HepG2 (cell line): ENCODE measurements around the gene CEBPA. TPM values are rescaled to one million over a fixed set of nuclear protein-coding genes. Genes with fewer than 3 reads are reported as not detected.

Experiments used
- ATAC-seq: fragments of 200-7000 bp; cut with Tn5 transposase; 3 replicates; pipeline ENCODE4 v1.9.1; 2020; ENCODE audit warnings: mild to moderate bottlenecking, moderate library complexity
- BruUV-seq: library from RNA; stranded (reverse); fragments of 400-500 nt; replicated peaks from 2 replicates; lab custom pipeline; 2021; lab: Mats Ljungman, UMichigan
- CTCF ChIA-PET: fragments of 300-600 bp; formaldehyde crosslinking; extraction: SDS; loops from one replicate; lab custom pipeline; 2021; ENCODE audit warnings: low total read pairs, inconsistent platforms, low intra/inter-chr PET ratio; lab: Yijun Ruan, JAX
- POLR2A ChIA-PET: fragments of 350-600 bp; sonication (Branson Sonifier 250); formaldehyde crosslinking; loops from one replicate; lab custom pipeline; 2020; ENCODE audit warnings: antibody characterized with exemption, inconsistent platforms; lab: Yijun Ruan, JAX
- DNase-seq: peaks from one replicate; pipeline ENCODE4 v3.0.0-alpha.2; 2015; ENCODE audit warnings: low spot score
- FAIRE-seq: peaks from 3 replicates; lab custom pipeline; 2011; peaks lifted over from hg19 to GRCh38; lab: Jason Lieb, UNC
- H2AFZ ChIP-seq: one replicate; pipeline ENCODE4 v1.6.1; 2011; ENCODE audit warnings: low read length, inconsistent platforms
- H3K27ac ChIP-seq: fragments of 300-600 bp; 3 replicates; pipeline ENCODE4 v1.8.0; 2011; ENCODE audit warnings: mixed run types, mild to moderate bottlenecking, mixed read lengths, low read length, inconsistent platforms; ENCODE audit not compliant: insufficient read depth; ENCODE audit errors: extremely low read length
- H3K27me3 ChIP-seq, 2 experiments: fragments of 200-600 bp in 1 of 2; 2 replicates in 1 of 2; 3 replicates in 1 of 2; pipeline versions ENCODE4 v1.6.0 to v1.8.0; 2011; ENCODE audit warnings: low read length in 2 of 2, mild to moderate bottlenecking in 2 of 2, moderate library complexity in 2 of 2, inconsistent platforms in 1 of 2; ENCODE audit not compliant: insufficient read depth in 2 of 2, control insufficient read depth in 1 of 2
- H3K36me3 ChIP-seq, 2 experiments: fragments of 200-600 bp in 1 of 2; replicated peaks in 1 of 2; 2 replicates in 1 of 2; 3 replicates in 1 of 2; pipeline versions ENCODE4 v1.5.1 to v1.8.0; 2011; ENCODE audit warnings: low read length in 2 of 2, inconsistent platforms in 1 of 2; ENCODE audit not compliant: insufficient read depth in 2 of 2, control insufficient read depth in 1 of 2
- H3K4me1 ChIP-seq: 2 replicates; pipeline ENCODE4 v1.5.1; 2012; ENCODE audit warnings: low read length, inconsistent platforms; ENCODE audit not compliant: insufficient read depth
- H3K4me2 ChIP-seq: 2 replicates; pipeline ENCODE4 v1.6.0; 2011; ENCODE audit warnings: low read depth, low read length, inconsistent platforms
- H3K4me3 ChIP-seq, 3 experiments: fragments of 200-600 bp in 1 of 3; sonication (generic), shearing (Covaris generic) in 1 of 3; replicated peaks in 1 of 3; 2 replicates each; pipeline ENCODE4 v1.5.1; 2011 to 2016; ENCODE audit warnings: low read length in 3 of 3, inconsistent platforms in 2 of 3, low read depth in 2 of 3, mild to moderate bottlenecking in 2 of 3, control low read depth in 1 of 3, mixed read lengths in 1 of 3; ENCODE audit not compliant: insufficient read depth in 1 of 3
- H3K79me2 ChIP-seq: one replicate; pipeline ENCODE4 v1.6.1; 2011; ENCODE audit warnings: low read length, inconsistent platforms; ENCODE audit not compliant: insufficient read depth
- H3K9ac ChIP-seq: 2 replicates; pipeline ENCODE4 v1.6.0; 2011; ENCODE audit warnings: mild to moderate bottlenecking, low read depth, low read length, inconsistent platforms; ENCODE audit not compliant: insufficient read depth
- H3K9me3 ChIP-seq: 2 replicates; pipeline ENCODE4 v1.5.1; 2012; ENCODE audit warnings: mild to moderate bottlenecking, low read length
- H4K20me1 ChIP-seq: 2 replicates; pipeline ENCODE4 v1.6.0; 2011; ENCODE audit warnings: inconsistent platforms, mild to moderate bottlenecking, low read length, moderate library complexity; ENCODE audit not compliant: insufficient read depth
- CREB1 ChIP-seq, 2 experiments: fragments of 450-650 bp in 1 of 2; IDR thresholded peaks; 2 replicates each; pipeline ENCODE4 v1.6.1; 2016 to 2017; ENCODE audit warnings: control low read depth in 1 of 2, mild to moderate bottlenecking in 1 of 2, missing compliant biosample characterization in 1 of 2, missing genetic modification characterization in 1 of 2
- HNRNPH1 ChIP-seq: fragments of 200-400 bp; formaldehyde crosslinking; optimal IDR thresholded peaks from 2 replicates; pipeline ENCODE3; 2017; ENCODE audit warnings: mild to moderate bottlenecking, low read depth, low read length
- IRF2 ChIP-seq: IDR thresholded peaks from 2 replicates; pipeline ENCODE4 v1.6.1; 2018; ENCODE audit warnings: missing genetic modification reagents, missing compliant biosample characterization
- MAFF ChIP-seq: IDR thresholded peaks from 2 replicates; pipeline ENCODE4 v1.6.1; 2011; ENCODE audit warnings: low read depth, low read length, improper control_type of control experiment
- MLLT10 ChIP-seq: sonication (generic); formaldehyde crosslinking; IDR thresholded peaks from 2 replicates; pipeline ENCODE4 v1.4.0; 2020; ENCODE audit warnings: missing genetic modification reagents
- MXD4 ChIP-seq: IDR thresholded peaks from 2 replicates; pipeline ENCODE4 v1.6.1; 2016; ENCODE audit warnings: mild to moderate bottlenecking, missing biosample characterization, missing genetic modification reagents
- POLR2G ChIP-seq: fragments of 200-400 bp; formaldehyde crosslinking; IDR thresholded peaks from 2 replicates; pipeline ENCODE4 v1.6.1; 2018; ENCODE audit warnings: mild to moderate bottlenecking, low read depth, low read length, moderate library complexity
- TBX2 ChIP-seq: sonication (generic); formaldehyde crosslinking; IDR thresholded peaks from 2 replicates; pipeline ENCODE4 v1.5.0; 2020; ENCODE audit warnings: missing genetic modification reagents, mild to moderate bottlenecking, borderline replicate concordance
- ZBTB38 ChIP-seq: sonication (generic); formaldehyde crosslinking; IDR thresholded peaks from 2 replicates; pipeline ENCODE4 v1.5.1; 2020; ENCODE audit warnings: mild to moderate bottlenecking, missing genetic modification reagents
- ZEB1 ChIP-seq: IDR thresholded peaks from 2 replicates; pipeline ENCODE4 v1.6.1; 2012; ENCODE audit warnings: mild to moderate bottlenecking, low read depth, inconsistent platforms; ENCODE audit not compliant: insufficient replicate concordance
- ZNF124 ChIP-seq: sonication (generic); formaldehyde crosslinking; IDR thresholded peaks from 2 replicates; pipeline ENCODE4 v1.4.0; 2020; ENCODE audit warnings: missing genetic modification reagents
- ZNF510 ChIP-seq: sonication (generic); formaldehyde crosslinking; IDR thresholded peaks from 2 replicates; pipeline ENCODE4 v1.4.0; 2020; ENCODE audit warnings: low read depth, mild to moderate bottlenecking, missing genetic modification reagents
- ZNF567 ChIP-seq: sonication (generic); formaldehyde crosslinking; IDR thresholded peaks from 2 replicates; pipeline ENCODE4 v1.8.1; 2023; ENCODE audit warnings: mild to moderate bottlenecking, missing genetic modification reagents, borderline replicate concordance
- ZNF761 ChIP-seq: sonication (generic); formaldehyde crosslinking; conservative IDR thresholded peaks from 2 replicates; pipeline ENCODE4 v1.4.0; 2020; ENCODE audit warnings: mild to moderate bottlenecking, missing genetic modification reagents
- ZSCAN9 ChIP-seq: IDR thresholded peaks from 2 replicates; pipeline ENCODE4 v1.6.1; 2016; ENCODE audit warnings: borderline replicate concordance
- WGBS: methylation state at CpG from one replicate; pipeline ENCODE4 v1.1.6; 2017; ENCODE audit warnings: low lambda C conversion rate; 5-methylcytosine and 5-hydroxymethylcytosine counted together
- in situ Hi-C: cut with HindIII; loops from 2 replicates; pipeline ENCODE4 v1.10.0; 2017; ENCODE audit warnings: low pct_unique_long_range_greater_than_20kb; ENCODE audit not compliant: extremely low pct_ligation_motif_present
- intact Hi-C: fragments of 100-400 bp; cut with micrococcal nuclease; formaldehyde crosslinking; loops from one replicate; pipeline ENCODE4 v1.10.0; 2022; ENCODE audit not compliant: unreplicated experiment
- polyA plus RNA-seq, 8 experiments: library from polyadenylated mRNA; depleted of rRNA in 3 of 8; stranded (reverse) in 7 of 8; unstranded in 1 of 8; fragments of >200 nt; fragmentation: Illumina TruSeq in 4 of 8; extraction: Trizol in 4 of 8; gene quantifications; 2 replicates each; pipeline versions ENCODE4 v1.2.1 to v1.2.3, GENCODE V29; 2011 to 2016; ENCODE audit warnings: low read depth in 4 of 8, missing spikeins in 1 of 8, mixed read lengths in 1 of 8; ENCODE audit not compliant: insufficient read depth in 1 of 8
- total RNA-seq, 5 experiments: library from RNA; depleted of rRNA; stranded (reverse); fragments of >200 nt; fragmentation: Illumina TruSeq; extraction: Trizol; gene quantifications; 2 replicates each; pipeline ENCODE4 v1.2.3, GENCODE V29; 2016; ENCODE audit warnings: low read depth in 1 of 5
- TF ChIP-seq, protein P1 (sequence below): sonication (generic); formaldehyde crosslinking; IDR thresholded peaks from 2 replicates; pipeline ENCODE4 v1.8.0; 2022; ENCODE audit warnings: low read depth, missing genetic modification reagents
- TF ChIP-seq, protein P2 (sequence below): sonication (generic); formaldehyde crosslinking; IDR thresholded peaks from 2 replicates; pipeline ENCODE4 v1.4.0; 2020; ENCODE audit warnings: missing genetic modification reagents
- TF ChIP-seq, protein P3 (sequence below): sonication (generic); formaldehyde crosslinking; IDR thresholded peaks from 2 replicates; pipeline ENCODE4 v1.4.0; 2020; ENCODE audit warnings: missing genetic modification reagents, borderline replicate concordance

The CEBPA gene
- total and polyA plus RNA-seq, 2 of the 13 experiments (the other 11 are each of a cell fraction or from before 2014, with no cell fraction given), result 24.8 to 103 TPM

DNA sequence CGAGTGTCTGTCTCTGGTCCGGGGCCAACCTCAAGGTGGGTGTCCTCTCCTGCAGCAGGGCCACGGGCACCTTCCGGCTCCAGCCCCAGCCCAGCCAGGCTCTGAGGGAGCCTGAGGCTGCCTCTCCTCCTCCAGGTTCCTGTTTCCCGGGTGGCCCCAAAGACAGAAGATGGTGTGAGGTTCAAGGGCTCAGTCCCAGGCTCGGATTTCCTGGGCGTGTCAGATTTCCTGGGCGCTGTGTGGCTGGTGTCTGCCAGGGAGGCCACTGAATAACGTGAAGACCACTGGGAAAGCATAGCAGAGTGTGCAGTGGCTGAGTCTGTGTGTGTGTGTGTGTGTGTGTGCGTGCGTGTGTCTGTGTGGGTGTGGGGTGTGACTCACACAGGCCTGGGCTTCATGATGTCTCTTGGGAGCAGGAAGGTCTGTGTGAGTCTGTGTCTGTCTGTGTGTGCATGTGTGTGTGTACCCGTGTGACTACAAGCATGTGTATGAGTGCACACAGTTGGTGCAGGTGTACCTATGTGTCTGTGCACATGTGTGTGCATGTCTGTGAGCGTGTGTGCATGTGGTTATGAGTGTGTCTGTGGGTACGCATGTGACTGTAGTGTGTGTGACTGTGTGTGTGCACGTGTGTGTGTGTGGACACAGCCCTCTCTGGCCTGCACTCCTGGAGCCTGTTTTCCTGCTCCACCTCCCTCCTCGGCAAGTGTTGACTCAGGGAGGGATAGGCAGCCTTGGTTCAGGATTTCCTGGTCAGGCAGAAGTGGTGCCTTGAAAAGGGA, 28.3 kb downstream of the CEBPA start:
- ChIA-PET POLR2A (interaction anchor here (0.9 to 9.0 kb wide), 8 partner anchors 9 to 130 kb away, joined by 3 to 380 read pairs (median 4); partner anchors contain the start of gene CEBPA), CTCF (interaction anchor here (2.7 kb wide), 1 partner anchor 28 kb away, joined by 13 read pairs; the partner anchor contains the start of gene CEBPA)
- 56% methylated on average over 9 of the region's 16 CpGs for WGBS
- no TSS peak for BruUV-seq
- DNase-seq (peak; percentile 56), FAIRE-seq (peak; percentile 85), ATAC-seq (no peak)
- peak overlapping the region; percentile 94 for H3K27ac ChIP-seq
- H3K9me3 ChIP-seq, result no peaks in the 10 kb centered on the region
- in situ Hi-C loops (no loop called here), intact Hi-C loops (no loop called here)
- H3K79me2 ChIP-seq, result no peaks in the 10 kb centered on the region
- H3K9ac ChIP-seq, result peak overlapping the region; percentile 73
- H3K27me3 ChIP-seq, result no peaks in the 10 kb centered on the region
- H3K4me3 ChIP-seq, result no peak overlapping the region; a peak in 1 of 6 replicates
- no peak overlapping the region for H2AFZ ChIP-seq
- H3K4me1 ChIP-seq, result peaks cover 85% of the 10 kb centered on the region
- no peaks in the 10 kb centered on the region for H4K20me1 ChIP-seq
- H3K4me2 ChIP-seq, result peak overlapping the region; percentile 40
- no peaks in the 10 kb centered on the region for H3K36me3 ChIP-seq
- no peak for TF ChIP-seq ZNF124 (CRISPR knock-in tag)
- TF ChIP-seq, protein P1, sequence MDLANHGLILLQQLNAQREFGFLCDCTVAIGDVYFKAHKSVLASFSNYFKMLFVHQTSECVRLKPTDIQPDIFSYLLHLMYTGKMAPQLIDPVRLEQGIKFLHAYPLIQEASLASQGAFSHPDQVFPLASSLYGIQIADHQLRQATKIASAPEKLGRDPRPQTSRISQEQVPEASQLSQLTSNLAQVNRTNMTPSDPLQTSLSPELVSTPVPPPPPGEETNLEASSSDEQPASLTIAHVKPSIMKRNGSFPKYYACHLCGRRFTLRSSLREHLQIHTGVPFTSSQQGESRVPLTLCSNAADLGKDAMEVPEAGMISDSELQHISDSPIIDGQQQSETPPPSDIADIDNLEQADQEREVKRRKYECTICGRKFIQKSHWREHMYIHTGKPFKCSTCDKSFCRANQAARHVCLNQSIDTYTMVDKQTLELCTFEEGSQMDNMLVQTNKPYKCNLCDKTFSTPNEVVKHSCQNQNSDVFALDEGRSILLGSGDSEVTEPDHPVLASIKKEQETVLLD, result no peak
- TF ChIP-seq ZNF567, result no peak
- TF ChIP-seq, protein P2, sequence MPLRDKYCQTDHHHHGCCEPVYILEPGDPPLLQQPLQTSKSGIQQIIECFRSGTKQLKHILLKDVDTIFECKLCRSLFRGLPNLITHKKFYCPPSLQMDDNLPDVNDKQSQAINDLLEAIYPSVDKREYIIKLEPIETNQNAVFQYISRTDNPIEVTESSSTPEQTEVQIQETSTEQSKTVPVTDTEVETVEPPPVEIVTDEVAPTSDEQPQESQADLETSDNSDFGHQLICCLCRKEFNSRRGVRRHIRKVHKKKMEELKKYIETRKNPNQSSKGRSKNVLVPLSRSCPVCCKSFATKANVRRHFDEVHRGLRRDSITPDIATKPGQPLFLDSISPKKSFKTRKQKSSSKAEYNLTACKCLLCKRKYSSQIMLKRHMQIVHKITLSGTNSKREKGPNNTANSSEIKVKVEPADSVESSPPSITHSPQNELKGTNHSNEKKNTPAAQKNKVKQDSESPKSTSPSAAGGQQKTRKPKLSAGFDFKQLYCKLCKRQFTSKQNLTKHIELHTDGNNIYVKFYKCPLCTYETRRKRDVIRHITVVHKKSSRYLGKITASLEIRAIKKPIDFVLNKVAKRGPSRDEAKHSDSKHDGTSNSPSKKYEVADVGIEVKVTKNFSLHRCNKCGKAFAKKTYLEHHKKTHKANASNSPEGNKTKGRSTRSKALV (CRISPR knock-in tag), result no peak
- no peak for TF ChIP-seq ZNF510 (CRISPR knock-in tag)
- TF ChIP-seq MLLT10 (CRISPR knock-in tag), result no peak
- TF ChIP-seq IRF2, result no peak
- TF ChIP-seq POLR2G, result no peak
- TF ChIP-seq CREB1 (IDR thresholded peaks at IDR 0.05), result no peak
- TF ChIP-seq CREB1 (CRISPR knock-in tag; IDR thresholded peaks at IDR 0.05), result no peak
- TF ChIP-seq, protein P3, sequence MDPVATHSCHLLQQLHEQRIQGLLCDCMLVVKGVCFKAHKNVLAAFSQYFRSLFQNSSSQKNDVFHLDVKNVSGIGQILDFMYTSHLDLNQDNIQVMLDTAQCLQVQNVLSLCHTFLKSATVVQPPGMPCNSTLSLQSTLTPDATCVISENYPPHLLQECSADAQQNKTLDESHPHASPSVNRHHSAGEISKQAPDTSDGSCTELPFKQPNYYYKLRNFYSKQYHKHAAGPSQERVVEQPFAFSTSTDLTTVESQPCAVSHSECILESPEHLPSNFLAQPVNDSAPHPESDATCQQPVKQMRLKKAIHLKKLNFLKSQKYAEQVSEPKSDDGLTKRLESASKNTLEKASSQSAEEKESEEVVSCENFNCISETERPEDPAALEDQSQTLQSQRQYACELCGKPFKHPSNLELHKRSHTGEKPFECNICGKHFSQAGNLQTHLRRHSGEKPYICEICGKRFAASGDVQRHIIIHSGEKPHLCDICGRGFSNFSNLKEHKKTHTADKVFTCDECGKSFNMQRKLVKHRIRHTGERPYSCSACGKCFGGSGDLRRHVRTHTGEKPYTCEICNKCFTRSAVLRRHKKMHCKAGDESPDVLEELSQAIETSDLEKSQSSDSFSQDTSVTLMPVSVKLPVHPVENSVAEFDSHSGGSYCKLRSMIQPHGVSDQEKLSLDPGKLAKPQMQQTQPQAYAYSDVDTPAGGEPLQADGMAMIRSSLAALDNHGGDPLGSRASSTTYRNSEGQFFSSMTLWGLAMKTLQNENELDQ (CRISPR knock-in tag), result no peak; the same call in 1 of the 2 replicates
- no peak for TF ChIP-seq ZNF761 (CRISPR knock-in tag)
- TF ChIP-seq MXD4 (CRISPR knock-in tag), result peak; percentile 61; the same call in 1 of the 2 replicates
- TF ChIP-seq ZBTB38 (CRISPR knock-in tag), result peak; percentile 68; the same call in 1 of the 2 replicates
- no peak for TF ChIP-seq HNRNPH1
- no peak for TF ChIP-seq ZEB1
- TF ChIP-seq ZSCAN9, result 0 out of 2 replicates have a peak, but pooled peaks have one; percentile 53
- peak; percentile 77 for TF ChIP-seq TBX2 (CRISPR knock-in tag)
- no peak for TF ChIP-seq MAFF
